Measurements from ENCODE around the gene BRDT.

DNA sequence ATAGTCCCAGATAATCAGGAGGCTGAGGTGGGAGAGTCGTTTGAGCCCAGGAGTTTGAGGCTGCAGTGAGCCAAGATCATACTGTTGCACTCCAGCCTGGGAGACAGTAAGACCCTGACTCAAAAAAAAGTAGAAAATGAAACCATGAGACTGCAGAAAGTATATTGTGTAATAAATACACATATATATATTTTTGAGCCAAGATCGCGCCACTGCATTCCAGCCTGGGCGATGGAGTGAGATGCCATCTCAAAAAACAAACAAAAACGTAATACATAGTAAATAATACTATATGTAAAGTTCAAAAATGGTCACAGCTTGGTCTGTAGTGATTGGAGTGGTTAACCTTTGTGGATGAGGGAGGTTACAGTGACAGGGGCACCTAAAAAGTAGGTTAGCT is 9.7 kb downstream of the BRDT start:
- TF ChIP-seq EZH2 (IDR thresholded peaks at IDR 0.05; ENCODE audit: insufficient read depth, poor library complexity, severe bottlenecking) (no peak), EZH2phosphoT487 (IDR thresholded peaks at IDR 0.05; ENCODE audit: insufficient read depth, low read depth) (no peak)
